Measurements from ENCODE around the gene RBM4B.

- TF ChIP-seq POLR2A (IDR thresholded peaks at IDR 0.05; ENCODE audit: low read depth, low read length) (no peak), POLR2AphosphoS5 (IDR thresholded peaks at IDR 0.05; ENCODE audit: low read depth, low read length) (no peak)
Measured at GRCh38 chr11:66701432-66702240, 23.9 kb upstream of the RBM4B start.
